GM12872 (cell line): Measurements from ENCODE around the gene DYNLT1.

Source experiments
- CTCF ChIP-seq: IDR thresholded peaks from 3 replicates; pipeline ENCODE4 v1.5.1; 2011; ENCODE audit warnings: low read depth, mild to moderate bottlenecking, low read length, moderate library complexity; ENCODE audit not compliant: insufficient read depth

Gene DYNLT1

GRCh38 chr6:158606935-158607334 lies 37.6 kb downstream of the DYNLT1 start:
- no peak for TF ChIP-seq CTCF

- peak; percentile 86 for TF ChIP-seq CTCF
These were observed 39.2 kb downstream of the DYNLT1 start for GRCh38 chr6:158605266-158605878.

GRCh38 chr6:158604048-158604406 lies 40.5 kb downstream of the DYNLT1 start:
- TF ChIP-seq CTCF: no peak

- TF ChIP-seq CTCF: no peak
These were observed 41.1 kb downstream of the DYNLT1 start for GRCh38 chr6:158603261-158604047.

GRCh38 chr6:158599635-158600034 lies 44.9 kb downstream of the DYNLT1 start:
- no peak for TF ChIP-seq CTCF

- no peak for TF ChIP-seq CTCF
These were observed 47.0 kb downstream of the DYNLT1 start for GRCh38 chr6:158597565-158597964.

- no peak for TF ChIP-seq CTCF
These were observed 47.7 kb downstream of the DYNLT1 start for GRCh38 chr6:158596861-158597260.
